GM12878 (cell line): Measurements from ENCODE around the gene STARD5. TPM values are rescaled to one million over a fixed set of nuclear protein-coding genes. Genes with fewer than 3 reads are reported as not detected.
A peak's percentile ranks its signal among the peaks of the same experiment; 100 is the strongest.

Source experiments
- ATAC-seq: fragments of 200-7000 bp; cut with Tn5 transposase; 3 replicates; pipeline ENCODE4 v1.9.1; 2020; ENCODE audit warnings: mild to moderate bottlenecking, moderate library complexity
- BruUV-seq: library from RNA; stranded (reverse); fragments of 400-500 nt; replicated peaks from 2 replicates; lab custom pipeline; 2021; lab: Mats Ljungman, UMichigan
- CTCF ChIA-PET: fragments of 300-600 bp; sonication (Branson Sonifier 250); formaldehyde crosslinking; extraction: SDS; loops from one replicate; lab custom pipeline; 2021; ENCODE audit warnings: inconsistent platforms; lab: Yijun Ruan, JAX
- POLR2A ChIA-PET: fragments of 350-600 bp; formaldehyde crosslinking; extraction: SDS; loops from one replicate; lab custom pipeline; 2021; ENCODE audit warnings: inconsistent platforms; lab: Charles Lee
- RAD21 ChIA-PET: fragments of 300-600 bp; sonication (Branson Sonifier 250); formaldehyde crosslinking; loops from one replicate; lab custom pipeline; 2023; ENCODE audit warnings: antibody characterized with exemption; ENCODE audit not compliant: unreplicated experiment; lab: Charles Lee
- SMC1A ChIA-PET: fragments of 300-600 bp; sonication (Branson Sonifier 250); formaldehyde crosslinking; loops from one replicate; lab custom pipeline; 2023; ENCODE audit not compliant: unreplicated experiment, uncharacterized antibody; lab: Charles Lee
- DNase-seq: peaks from one replicate; pipeline ENCODE4 v3.0.0-alpha.2; 2011; ENCODE audit warnings: low read depth, low spot score
- FAIRE-seq: peaks from 3 replicates; lab custom pipeline; 2011; peaks lifted over from hg19 to GRCh38; lab: Jason Lieb, UNC
- H2AFZ ChIP-seq: 2 replicates; pipeline ENCODE4 v1.6.0; 2011; ENCODE audit warnings: low read depth, low read length, control low read depth; ENCODE audit not compliant: control insufficient read depth
- H3K27ac ChIP-seq: 2 replicates; pipeline ENCODE4 v1.5.1; 2011; ENCODE audit warnings: control low read depth; ENCODE audit not compliant: control insufficient read depth, insufficient read depth
- H3K27me3 ChIP-seq, 2 experiments: replicated peaks in 1 of 2; 2 replicates each; pipeline versions ENCODE4 v1.6.0 to v1.6.1; 2011; ENCODE audit warnings: low read length in 1 of 2; ENCODE audit not compliant: control insufficient read depth in 2 of 2, insufficient read depth in 2 of 2
- H3K36me3 ChIP-seq, 2 experiments: 2 replicates each; pipeline ENCODE4 v1.5.1; 2011; ENCODE audit warnings: low read length in 1 of 2; ENCODE audit not compliant: control insufficient read depth in 2 of 2, insufficient read depth in 2 of 2
- H3K4me1 ChIP-seq: 2 replicates; pipeline ENCODE4 v1.6.1; 2011; ENCODE audit warnings: mild to moderate bottlenecking, low read length, moderate library complexity, mixed read lengths; ENCODE audit not compliant: control insufficient read depth, insufficient read depth
- H3K4me2 ChIP-seq: 2 replicates; pipeline ENCODE4 v1.6.0; 2011; ENCODE audit warnings: control low read depth; ENCODE audit not compliant: control insufficient read depth, insufficient read depth
- H3K4me3 ChIP-seq: fragments of 200-600 bp; sonication (generic); 2 replicates; pipeline ENCODE4 v1.5.1; 2016
- H3K79me2 ChIP-seq: 2 replicates; pipeline ENCODE4 v1.6.0; 2011; ENCODE audit warnings: low read length; ENCODE audit not compliant: control insufficient read depth, insufficient read depth
- H3K9ac ChIP-seq: 2 replicates; pipeline ENCODE4 v1.8.0; 2011; ENCODE audit warnings: low read length, control low read depth, mixed read lengths; ENCODE audit not compliant: control insufficient read depth, insufficient read depth
- H3K9me3 ChIP-seq: replicated peaks from 3 replicates; pipeline ENCODE4 v1.5.1; 2011; ENCODE audit warnings: mild to moderate bottlenecking, low read length; ENCODE audit not compliant: control insufficient read depth, insufficient read depth
- H4K20me1 ChIP-seq: 2 replicates; pipeline ENCODE4 v1.6.0; 2011; ENCODE audit not compliant: control insufficient read depth, insufficient read depth
- BRCA1 ChIP-seq: IDR thresholded peaks from 2 replicates; pipeline ENCODE4 v1.6.1; 2011; ENCODE audit warnings: low read depth, low read length, improper control_type of control experiment
- ETV6 ChIP-seq, 2 experiments: fragments of 450-650 bp in 1 of 2; IDR thresholded peaks in 1 of 2; conservative IDR thresholded peaks in 1 of 2; 2 replicates each; pipeline ENCODE4 v1.6.1; 2014; ENCODE audit warnings: antibody characterized with exemption in 1 of 2, borderline replicate concordance in 1 of 2, low read depth in 1 of 2, mild to moderate bottlenecking in 1 of 2, moderate library complexity in 1 of 2
- HCFC1 ChIP-seq: fragments of 150-350 bp; IDR thresholded peaks from 2 replicates; pipeline ENCODE4 v1.6.1; 2014; ENCODE audit warnings: low read length
- LARP7 ChIP-seq: fragments of 450-650 bp; IDR thresholded peaks from 2 replicates; pipeline ENCODE4 v1.6.1; 2017; ENCODE audit warnings: mild to moderate bottlenecking
- MTA2 ChIP-seq: fragments of 450-650 bp; IDR thresholded peaks from 2 replicates; pipeline ENCODE4 v1.6.1; 2016; ENCODE audit warnings: low read depth, mild to moderate bottlenecking, moderate library complexity
- RELB ChIP-seq: fragments of 450-650 bp; IDR thresholded peaks from 2 replicates; pipeline ENCODE4 v1.6.1; 2017; ENCODE audit warnings: low read depth, mild to moderate bottlenecking, moderate library complexity
- RUNX3 ChIP-seq: IDR thresholded peaks from 2 replicates; pipeline ENCODE4 v1.6.1; 2012; ENCODE audit warnings: low read length, inconsistent platforms
- ZBED1 ChIP-seq: IDR thresholded peaks from 2 replicates; pipeline ENCODE4 v1.6.1; 2016; ENCODE audit warnings: borderline replicate concordance
- ZBTB11 ChIP-seq: fragments of 450-650 bp; formaldehyde crosslinking; IDR thresholded peaks from 2 replicates; pipeline ENCODE4 v1.5.0; 2022; ENCODE audit warnings: mild to moderate bottlenecking, missing genetic modification characterization
- WGBS: methylation state at CpG from one replicate; pipeline ENCODE4 v1.1.6; 2016; ENCODE audit warnings: low lambda C conversion rate; ENCODE audit not compliant: insufficient replicate concordance, insufficient coverage; ENCODE audit errors: missing lambda C conversion rate; 5-methylcytosine and 5-hydroxymethylcytosine counted together
- in situ Hi-C: fragments of 300-500 bp; cut with MboI; formaldehyde crosslinking; loops from 9 replicates; pipeline ENCODE4 v1.14.3; 2018; ENCODE audit warnings: mixed read lengths
- intact Hi-C: fragments of 100-400 bp; cut with micrococcal nuclease; formaldehyde crosslinking; loops from one replicate; pipeline ENCODE4 v1.14.2; 2022; ENCODE audit not compliant: unreplicated experiment
- polyA plus RNA-seq, 11 experiments: library from polyadenylated mRNA; depleted of rRNA in 4 of 11; unstranded in 6 of 11; stranded (reverse) in 5 of 11; fragments of >200 nt; fragmentation: Nextera tagmentation in 4 of 11; fragmentation: Illumina TruSeq in 1 of 11; extraction: Ambion mirVana in 4 of 11; extraction: Trizol in 1 of 11; gene quantifications; 1 replicate in 1 of 11; 2 replicates in 10 of 11; pipeline versions ENCODE4 v1.2.1 to v1.2.3, GENCODE V29; 2011 to 2016; ENCODE audit warnings: inconsistent platforms in 2 of 11, missing spikeins in 2 of 11, low read depth in 1 of 11
- total RNA-seq, 4 experiments: library from RNA; depleted of rRNA in 3 of 4; stranded (reverse); fragments of >200 nt in 3 of 4; fragmentation: Illumina TruSeq in 1 of 4; extraction: Trizol in 1 of 4; gene quantifications; 2 replicates each; pipeline versions ENCODE4 v1.2.1 to v1.2.3, GENCODE V29; 2013 to 2021

Gene STARD5
- total and polyA plus RNA-seq, 10 of the 15 experiments (the other 5 are each of a cell fraction or from before 2014, with no cell fraction given) = 2.3 to 9.4 (median 4.7) TPM

- peak; percentile 94 for TF ChIP-seq RELB
- TF ChIP-seq RUNX3 = no peak
- TF ChIP-seq HCFC1 = no peak
- peak; percentile 73; the same call in 1 of the 2 replicates for TF ChIP-seq ZBED1
These were observed 22.0 kb downstream of the STARD5 start (continued) for GRCh38 chr15:81301815-81302399.

- RAD21 ChIA-PET = interaction anchor here (0.6 to 5.6 kb wide), 15 partner anchors 9 to 303 kb away, joined by 3 to 83 read pairs (median 6); partner anchors contain the start of genes STARD5 and TLNRD1
- Histone ChIP-seq H3K79me2 (peaks cover 86% of the 10 kb centered on the region), H3K4me2 (peak overlapping the region; percentile 91)
These were observed 22.6 kb downstream of the STARD5 start for GRCh38 chr15:81301385-81301784.

More at GRCh38 chr15:81301385-81301784, 22.6 kb downstream of the STARD5 start:
- Histone ChIP-seq H3K4me1 (peaks cover 57% of the 10 kb centered on the region), H3K36me3 (peaks cover 16 to 33% of the 10 kb centered on the region in 2 experiments), H3K27ac (peak overlapping the region; percentile 99), H2AFZ (no peak overlapping the region), H3K9me3 (no peaks in the 10 kb centered on the region), H3K4me3 (peak overlapping the region; percentile 62), H3K27me3 (no peaks in the 10 kb centered on the region), H3K9ac (peak overlapping the region; percentile 79; the same call in 1 of the 2 replicates), H4K20me1 (no peaks in the 10 kb centered on the region)
- POLR2A ChIA-PET = interaction anchor here (0.5 to 7.0 kb wide), 10 partner anchors 9 to 1299 kb away, joined by 3 to 103 read pairs (median 5); no protein-coding TSS in a partner anchor
- TSS peak; percentile 84 for BruUV-seq
- no peak for TF ChIP-seq ETV6 (conservative IDR thresholded peaks at IDR 0.05 in 1 of 2, IDR thresholded peaks at IDR 0.05 in 1 of 2; ENCODE audit: borderline replicate concordance in 1 of 2, low read depth in 1 of 2)
- TF ChIP-seq BRCA1 = no peak
- TF ChIP-seq ZBTB11 = no peak
- peak; percentile 15; the same call in 1 of the 2 replicates for TF ChIP-seq LARP7
- no peak for TF ChIP-seq MTA2
- CTCF ChIA-PET = interaction anchor here (0.9 to 4.8 kb wide), 10 partner anchors 8 to 36 kb away, joined by 3 to 50 read pairs (median 8); no protein-coding TSS in a partner anchor
- DNase-seq = no peak
- 8% methylated on average over 4 of the region's 4 CpGs for whole genome bisulfite sequencing
- SMC1A ChIA-PET = interaction anchor here (0.9 to 5.3 kb wide), 17 partner anchors 9 to 288 kb away, joined by 3 to 107 read pairs (median 7); partner anchors contain the start of gene STARD5
- in situ Hi-C loops (no loop called here), intact Hi-C loops (no loop called here)
- ATAC-seq = peak; percentile 13
- FAIRE-seq = no peak
